ENCODE data around the gene DNAJB12. TPM values are rescaled to one million over a fixed set of nuclear protein-coding genes. Genes with fewer than 3 reads are reported as not detected.
"Not testable (repeated sequence)": the region's sequence is repeated elsewhere in the genome, so short reads cannot be mapped to it uniquely, and the experiment has no call there.

DNAJB12 gene
- total and polyA plus RNA-seq, 4 donors: 22.9 to 41.5 (median 36.2) TPM

DNA sequence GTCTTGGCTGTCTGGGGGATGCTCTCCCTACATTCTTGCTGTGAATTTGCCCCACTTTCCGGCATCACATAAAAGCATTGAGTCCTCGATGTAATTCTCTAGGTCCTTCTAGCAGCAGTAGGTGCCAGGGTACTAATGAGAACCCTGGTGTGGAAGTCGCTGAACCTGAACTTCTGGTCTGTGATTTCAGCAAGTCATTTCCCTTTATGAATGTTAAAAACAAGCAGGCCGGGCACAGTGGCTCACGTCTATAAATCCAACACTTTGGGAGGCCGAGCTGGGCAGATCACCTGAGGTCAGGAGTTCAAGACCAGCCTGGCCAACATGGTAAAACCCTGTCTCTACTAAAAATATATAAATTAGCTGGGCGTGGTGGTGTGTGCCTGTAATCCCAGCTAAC, 30.3 kb upstream of the DNAJB12 start:
- DNase-seq (ENCODE audit: low read depth in 4 of 6, low spot score in 6 of 6); H3K4me3 ChIP-seq (ENCODE audit: low read depth, low read length): not testable (repeated sequence)
- 71% methylated on average over 5 of the region's 7 CpGs for WGBS (ENCODE audit: insufficient coverage)

DNA sequence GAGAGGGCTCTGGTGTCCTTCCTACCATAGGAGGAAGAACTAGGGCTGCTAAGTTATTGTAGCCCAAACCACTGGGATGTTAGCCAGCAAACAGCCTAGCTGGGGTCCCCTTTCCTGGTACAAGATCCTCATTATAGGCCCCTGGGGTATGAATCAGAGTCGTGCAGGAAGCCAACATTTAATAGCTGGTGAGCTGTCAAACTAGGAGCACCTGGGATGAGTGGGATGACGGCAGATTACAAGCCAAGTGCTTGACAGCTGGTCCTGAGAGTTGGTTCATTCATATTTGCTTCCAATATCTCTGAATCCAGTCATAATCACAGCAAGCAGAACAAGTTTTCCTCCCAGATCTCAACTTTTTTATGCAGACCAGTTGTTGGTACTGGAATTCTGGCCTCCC, 25.1 kb upstream of the DNAJB12 start:
- Histone ChIP-seq H3K4me3 (ENCODE audit: low read depth, low read length) (no peak overlapping the region), H3K36me3 (ENCODE audit: control insufficient read depth, insufficient read depth, low read length) (no peaks in the 10 kb centered on the region), H3K27ac (ENCODE audit: low read depth, low read length) (no peak overlapping the region), H3K9me3 (ENCODE audit: control insufficient read depth, insufficient read depth, low read length) (no peaks in the 10 kb centered on the region), H3K4me1 (ENCODE audit: control insufficient read depth, insufficient read depth, low read length) (no peaks in the 10 kb centered on the region), H3K27me3 (ENCODE audit: control insufficient read depth, insufficient read depth, low read length) (no peaks in the 10 kb centered on the region)
- no peak for DNase-seq (ENCODE audit: low read depth in 4 of 6, low spot score in 6 of 6)
- WGBS (ENCODE audit: insufficient coverage): 71% methylated on average over 2 of the region's 2 CpGs

More for the DNA sequence above, 30.3 kb upstream of the DNAJB12 start:
- not testable (repeated sequence) for H3K27me3 ChIP-seq (ENCODE audit: control insufficient read depth, insufficient read depth, low read length); H3K27ac ChIP-seq (ENCODE audit: low read depth, low read length); H3K36me3 ChIP-seq (ENCODE audit: control insufficient read depth, insufficient read depth, low read length); H3K4me1 ChIP-seq (ENCODE audit: control insufficient read depth, insufficient read depth, low read length); H3K9me3 ChIP-seq (ENCODE audit: control insufficient read depth, insufficient read depth, low read length)

DNA sequence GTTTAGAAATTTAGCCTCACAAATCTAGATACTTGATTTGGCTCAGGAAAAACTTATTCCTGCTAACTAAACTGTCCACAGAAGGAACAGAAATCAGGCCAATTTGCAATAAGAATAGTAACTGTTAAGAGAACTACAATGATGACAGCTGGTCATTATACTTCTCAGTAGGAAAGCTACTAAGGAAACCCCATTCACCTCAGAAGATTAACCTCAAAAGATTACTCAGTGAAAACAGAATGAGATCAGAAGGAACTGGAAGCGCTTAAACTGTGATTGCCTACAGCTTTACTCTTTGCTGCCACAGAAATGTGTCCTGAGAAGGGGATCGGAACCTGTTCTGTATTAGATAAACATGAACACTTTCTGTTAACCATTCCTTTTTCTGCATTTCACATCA, 24.3 kb upstream of the DNAJB12 start:
- H3K4me1 ChIP-seq (ENCODE audit: control insufficient read depth, insufficient read depth, low read length): no peaks in the 10 kb centered on the region
- peak in 1 of 6 donors; percentile 61 for DNase-seq (ENCODE audit: low read depth in 4 of 6, low spot score in 6 of 6)
- H3K27ac ChIP-seq (ENCODE audit: low read depth, low read length): no peak overlapping the region
- H3K4me3 ChIP-seq (ENCODE audit: low read depth, low read length): no peak overlapping the region
- no peaks in the 10 kb centered on the region for H3K9me3 ChIP-seq (ENCODE audit: control insufficient read depth, insufficient read depth, low read length)
- no peaks in the 10 kb centered on the region for H3K27me3 ChIP-seq (ENCODE audit: control insufficient read depth, insufficient read depth, low read length)
- WGBS (ENCODE audit: insufficient coverage): no CpG with 5 or more reads among the region's 2 CpGs
- H3K36me3 ChIP-seq (ENCODE audit: control insufficient read depth, insufficient read depth, low read length): no peaks in the 10 kb centered on the region

DNA sequence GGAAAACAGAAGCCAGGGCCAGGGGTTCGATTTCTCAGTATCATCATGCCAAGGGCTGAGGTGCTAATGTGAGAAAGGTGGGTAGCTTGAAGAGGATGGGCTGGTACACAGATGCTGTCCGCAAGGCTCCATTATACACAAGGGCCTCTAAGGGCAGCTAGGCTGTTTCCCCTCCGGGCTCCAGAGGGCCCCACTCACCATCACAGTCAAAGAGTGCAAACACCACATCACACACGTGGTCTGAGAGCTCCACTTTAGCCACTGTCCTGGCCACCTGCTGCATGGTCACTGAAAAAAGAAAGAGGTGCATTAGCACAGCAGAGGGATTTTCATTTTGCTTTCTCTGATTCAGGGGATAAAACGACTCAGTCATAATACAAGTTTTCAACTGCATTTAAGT, 20.9 kb upstream of the DNAJB12 start:
- Histone ChIP-seq H3K27ac (ENCODE audit: low read depth, low read length) (no peak overlapping the region), H3K9me3 (ENCODE audit: control insufficient read depth, insufficient read depth, low read length) (no peaks in the 10 kb centered on the region), H3K27me3 (ENCODE audit: control insufficient read depth, insufficient read depth, low read length) (no peaks in the 10 kb centered on the region), H3K4me3 (ENCODE audit: low read depth, low read length) (no peak overlapping the region), H3K36me3 (ENCODE audit: control insufficient read depth, insufficient read depth, low read length) (no peaks in the 10 kb centered on the region), H3K4me1 (ENCODE audit: control insufficient read depth, insufficient read depth, low read length) (no peaks in the 10 kb centered on the region)
- DNase-seq (ENCODE audit: low read depth in 4 of 6, low spot score in 6 of 6): no peak
- WGBS (ENCODE audit: insufficient coverage): 40% methylated on average over 1 of the region's 5 CpGs

DNA sequence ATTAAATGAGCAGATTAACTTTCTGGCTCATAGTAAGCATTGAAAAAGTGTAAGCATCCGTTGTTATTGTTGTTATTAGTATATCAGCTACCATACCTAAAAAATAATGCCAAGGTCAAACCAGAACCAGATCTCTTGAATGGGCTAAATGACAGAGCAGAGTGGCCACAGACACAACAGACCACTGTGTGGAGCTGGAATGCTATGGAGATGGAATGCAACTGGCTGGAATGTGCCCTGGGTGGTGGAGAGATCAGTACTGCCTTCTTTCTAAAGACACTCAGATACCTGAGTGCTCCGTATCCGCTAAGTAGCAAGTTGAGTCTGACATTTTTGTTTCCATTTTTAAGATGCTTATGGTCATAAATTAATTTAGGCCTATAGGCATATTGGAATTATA, 20.5 kb upstream of the DNAJB12 start:
- H3K27ac ChIP-seq (ENCODE audit: low read depth, low read length): no peak overlapping the region
- H3K4me3 ChIP-seq (ENCODE audit: low read depth, low read length): no peak overlapping the region
- H3K9me3 ChIP-seq (ENCODE audit: control insufficient read depth, insufficient read depth, low read length): no peaks in the 10 kb centered on the region
- H3K27me3 ChIP-seq (ENCODE audit: control insufficient read depth, insufficient read depth, low read length): no peaks in the 10 kb centered on the region
- no CpG with 5 or more reads among the region's 3 CpGs for WGBS (ENCODE audit: insufficient coverage)
- H3K4me1 ChIP-seq (ENCODE audit: control insufficient read depth, insufficient read depth, low read length): no peaks in the 10 kb centered on the region
- no peaks in the 10 kb centered on the region for H3K36me3 ChIP-seq (ENCODE audit: control insufficient read depth, insufficient read depth, low read length)
- peak in 2 of 6 donors; percentile 29 to 47 for DNase-seq (ENCODE audit: low read depth in 4 of 6, low spot score in 6 of 6)

DNA sequence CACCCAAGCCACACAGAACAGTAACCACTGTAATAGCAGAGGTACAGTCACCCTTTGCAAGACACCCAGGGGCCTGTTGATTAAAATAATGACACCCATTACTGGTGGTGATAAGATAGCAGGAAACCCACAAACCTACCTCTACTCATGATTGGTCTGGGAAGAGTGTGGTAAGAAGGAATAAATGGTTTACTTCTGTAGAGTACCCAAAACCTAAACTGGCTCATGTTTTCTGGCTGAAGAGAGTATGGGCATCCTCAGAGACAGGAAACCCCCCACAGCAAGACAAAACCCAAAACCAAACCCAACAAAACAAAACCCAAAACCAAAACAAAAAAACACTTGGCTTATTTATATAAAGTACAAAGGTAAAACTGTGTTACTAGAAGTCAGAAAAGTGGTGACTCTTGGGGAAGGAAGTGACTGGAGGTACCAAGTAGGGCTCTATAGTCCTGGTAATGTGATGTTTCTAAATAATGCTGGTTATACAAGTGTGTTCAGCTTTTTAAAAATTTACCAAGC, 15.5 kb upstream of the DNAJB12 start:
- Histone ChIP-seq H3K4me3 (ENCODE audit: low read depth, low read length) (no peak overlapping the region), H3K36me3 (ENCODE audit: control insufficient read depth, insufficient read depth, low read length) (peaks cover 16% of the 10 kb centered on the region), H3K27me3 (ENCODE audit: control insufficient read depth, insufficient read depth, low read length) (no peaks in the 10 kb centered on the region), H3K9me3 (ENCODE audit: control insufficient read depth, insufficient read depth, low read length) (no peaks in the 10 kb centered on the region), H3K27ac (ENCODE audit: low read depth, low read length) (no peak overlapping the region), H3K4me1 (ENCODE audit: control insufficient read depth, insufficient read depth, low read length) (no peaks in the 10 kb centered on the region)
- no peak for DNase-seq (ENCODE audit: low read depth in 4 of 6, low spot score in 6 of 6)

DNA sequence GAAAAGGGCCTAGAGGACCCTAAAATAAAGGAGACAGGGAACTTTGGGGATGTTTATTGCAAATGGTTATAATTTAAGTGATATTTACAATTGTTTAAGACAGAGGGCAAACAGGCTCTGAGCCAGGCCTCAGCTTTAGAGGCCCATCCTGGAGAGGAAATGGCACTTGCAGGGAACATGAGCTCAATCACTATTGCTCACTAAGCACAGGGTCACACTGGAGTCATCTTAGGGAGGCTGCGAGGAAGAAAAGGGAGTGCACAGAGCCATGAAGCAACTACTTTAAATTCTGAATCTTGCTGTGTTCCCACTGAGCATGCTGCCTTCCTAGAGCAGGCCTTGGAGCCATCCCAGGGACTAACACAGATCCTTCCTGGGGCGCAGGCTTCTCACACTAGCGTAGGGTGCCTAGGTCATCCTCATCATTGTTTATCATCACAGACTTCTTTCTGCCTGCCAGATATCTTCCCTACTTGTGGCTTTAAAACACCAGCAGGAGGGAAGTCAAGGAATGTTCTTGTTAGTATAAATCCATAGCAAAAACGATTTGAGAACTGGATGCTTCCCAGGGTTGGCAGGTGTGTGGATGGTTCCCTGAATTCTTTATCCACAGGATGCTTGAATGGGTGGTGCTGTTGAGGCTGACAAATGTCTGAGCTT, 12.7 kb upstream of the DNAJB12 start:
- no peaks in the 10 kb centered on the region for H3K27me3 ChIP-seq (ENCODE audit: control insufficient read depth, insufficient read depth, low read length)
- H3K4me3 ChIP-seq (ENCODE audit: low read depth, low read length): no peak overlapping the region
- peaks cover 11% of the 10 kb centered on the region for H3K4me1 ChIP-seq (ENCODE audit: control insufficient read depth, insufficient read depth, low read length)
- 76% methylated on average over 4 of the region's 4 CpGs for WGBS (ENCODE audit: insufficient coverage)
- peak in 1 of 6 donors; percentile 74 for DNase-seq (ENCODE audit: low read depth in 4 of 6, low spot score in 6 of 6)
- peak overlapping the region; percentile 67 for H3K27ac ChIP-seq (ENCODE audit: low read depth, low read length)
- peaks cover 18% of the 10 kb centered on the region for H3K36me3 ChIP-seq (ENCODE audit: control insufficient read depth, insufficient read depth, low read length)
- H3K9me3 ChIP-seq (ENCODE audit: control insufficient read depth, insufficient read depth, low read length): no peaks in the 10 kb centered on the region

DNA sequence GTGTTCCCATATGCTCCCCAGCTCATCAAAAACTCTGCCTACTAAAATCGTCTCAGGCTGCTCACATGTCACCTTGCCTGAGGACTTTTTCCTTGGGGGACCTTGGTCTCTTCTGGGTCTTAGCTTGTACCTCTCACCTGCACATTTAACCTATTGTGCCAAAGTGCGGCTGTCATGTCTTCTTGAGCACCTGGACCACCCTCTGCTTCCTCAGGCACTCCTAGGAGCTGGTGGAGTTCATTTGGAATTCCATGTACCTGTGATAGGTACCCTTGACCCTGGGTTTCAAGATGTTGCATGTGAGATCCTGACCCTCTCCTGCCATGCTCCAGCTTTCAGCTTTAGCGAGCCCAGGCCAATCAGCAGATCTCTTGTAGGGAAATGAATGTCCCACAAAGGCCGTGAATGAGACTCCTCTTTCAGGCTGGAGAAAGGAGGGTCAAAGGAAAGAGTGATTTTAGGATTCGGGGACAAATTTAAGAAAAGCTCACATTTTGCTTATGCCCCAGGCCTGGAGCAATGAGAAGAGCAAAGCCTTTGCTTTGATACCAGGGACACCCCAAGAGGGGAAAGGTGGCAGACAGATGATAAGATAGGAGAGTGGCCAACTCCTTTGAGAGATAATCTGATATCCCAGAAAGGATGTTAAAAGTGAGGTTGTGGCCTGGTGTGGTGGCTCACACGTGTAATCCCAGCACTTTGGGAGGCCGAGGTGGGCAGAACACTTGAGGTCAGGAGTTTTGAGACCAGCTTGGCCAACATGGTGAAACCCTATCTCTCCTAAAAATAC, 10.6 kb upstream of the DNAJB12 start:
- Histone ChIP-seq H3K4me1 (ENCODE audit: control insufficient read depth, insufficient read depth, low read length) (peaks cover 11% of the 10 kb centered on the region), H3K9me3 (ENCODE audit: control insufficient read depth, insufficient read depth, low read length) (no peaks in the 10 kb centered on the region), H3K4me3 (ENCODE audit: low read depth, low read length) (no peak overlapping the region), H3K27me3 (ENCODE audit: control insufficient read depth, insufficient read depth, low read length) (no peaks in the 10 kb centered on the region), H3K27ac (ENCODE audit: low read depth, low read length) (no peak overlapping the region), H3K36me3 (ENCODE audit: control insufficient read depth, insufficient read depth, low read length) (peaks cover 18% of the 10 kb centered on the region)
- WGBS (ENCODE audit: insufficient coverage): 96% methylated on average over 5 of the region's 7 CpGs
- no peak for DNase-seq (ENCODE audit: low read depth in 4 of 6, low spot score in 6 of 6)

DNA sequence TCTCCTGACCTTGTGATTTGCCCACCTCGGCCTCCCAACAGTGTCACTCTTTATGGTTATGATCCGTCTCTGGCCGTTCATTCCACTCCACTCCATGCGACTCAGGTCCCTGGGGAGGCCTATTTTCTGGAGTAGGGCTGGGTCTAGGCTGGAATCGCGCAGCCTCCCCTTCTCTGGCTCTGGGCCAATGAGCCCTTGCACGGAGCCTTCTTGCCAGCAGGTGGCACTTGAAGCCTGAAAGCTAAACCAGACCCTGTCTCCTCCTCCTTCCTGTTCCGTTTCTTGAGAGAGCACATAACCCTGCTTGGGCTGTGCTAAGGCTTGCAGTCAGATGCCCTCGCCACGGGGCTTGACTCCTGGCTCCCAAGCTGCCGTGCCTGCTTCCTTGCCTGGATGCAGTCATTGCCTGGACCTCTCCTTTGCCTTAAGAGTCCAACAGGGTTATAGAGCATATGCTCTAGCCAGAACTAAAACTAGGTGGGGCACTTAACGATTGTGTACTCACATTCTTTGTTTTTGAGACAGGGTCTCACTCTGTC, 9.6 kb upstream of the DNAJB12 start:
- Histone ChIP-seq H3K27ac (ENCODE audit: low read depth, low read length) (peak overlapping the region; percentile 36), H3K4me1 (ENCODE audit: control insufficient read depth, insufficient read depth, low read length) (peaks cover 11% of the 10 kb centered on the region), H3K27me3 (ENCODE audit: control insufficient read depth, insufficient read depth, low read length) (no peaks in the 10 kb centered on the region), H3K9me3 (ENCODE audit: control insufficient read depth, insufficient read depth, low read length) (no peaks in the 10 kb centered on the region), H3K4me3 (ENCODE audit: low read depth, low read length) (no peak overlapping the region), H3K36me3 (ENCODE audit: control insufficient read depth, insufficient read depth, low read length) (peaks cover 18% of the 10 kb centered on the region)
- WGBS (ENCODE audit: insufficient coverage): 7% methylated on average over 11 of the region's 12 CpGs
- DNase-seq (ENCODE audit: low read depth in 4 of 6, low spot score in 6 of 6): peak; percentile 77 to 97 (median 86)

All from spinal cord (tissue), 10 donors.